ENCODE measurements around the gene ENOX2. TPM values are rescaled to one million over a fixed set of nuclear protein-coding genes. Genes with fewer than 3 reads are reported as not detected.
"Not testable (repeated sequence)": the region's sequence is repeated elsewhere in the genome, so short reads cannot be mapped to it uniquely, and the experiment has no call there.

The ENOX2 gene, protein sequence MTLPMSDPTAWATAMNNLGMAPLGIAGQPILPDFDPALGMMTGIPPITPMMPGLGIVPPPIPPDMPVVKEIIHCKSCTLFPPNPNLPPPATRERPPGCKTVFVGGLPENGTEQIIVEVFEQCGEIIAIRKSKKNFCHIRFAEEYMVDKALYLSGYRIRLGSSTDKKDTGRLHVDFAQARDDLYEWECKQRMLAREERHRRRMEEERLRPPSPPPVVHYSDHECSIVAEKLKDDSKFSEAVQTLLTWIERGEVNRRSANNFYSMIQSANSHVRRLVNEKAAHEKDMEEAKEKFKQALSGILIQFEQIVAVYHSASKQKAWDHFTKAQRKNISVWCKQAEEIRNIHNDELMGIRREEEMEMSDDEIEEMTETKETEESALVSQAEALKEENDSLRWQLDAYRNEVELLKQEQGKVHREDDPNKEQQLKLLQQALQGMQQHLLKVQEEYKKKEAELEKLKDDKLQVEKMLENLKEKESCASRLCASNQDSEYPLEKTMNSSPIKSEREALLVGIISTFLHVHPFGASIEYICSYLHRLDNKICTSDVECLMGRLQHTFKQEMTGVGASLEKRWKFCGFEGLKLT
- polyA plus RNA-seq (2013, experiment 1 of 4): 13.8 TPM
- 15.2 TPM for polyA plus RNA-seq (2013, experiment 2 of 4)
- 6.8 TPM for polyA plus RNA-seq (2013, experiment 3 of 4)
- polyA plus RNA-seq (2013, experiment 4 of 4): 12.2 TPM

GRCh38 chrX:130902783-130903613, at the start of gene ENOX2:
ENOX2 (minus strand) TSS chrX:130903209; CDS start chrX:130703216, 199,993 bp downstream.
- Histone ChIP-seq H3K27ac (ENCODE audit: insufficient read depth, low read depth, low read length, poor library complexity, severe bottlenecking) (peak within 1 kb of the TSS; percentile 59), H3K4me3 (ENCODE audit: insufficient read depth, low read depth, low read length) (peak within 1 kb of the TSS; percentile 59), H3K27me3 (ENCODE audit: control insufficient read depth, insufficient read depth, low read length, poor library complexity, severe bottlenecking) (no peaks in the 10 kb centered on the region), H3K9me3 (ENCODE audit: control insufficient read depth, low read length) (no peaks in the 10 kb centered on the region), H3K36me3 (ENCODE audit: control insufficient read depth, insufficient read depth, low read length) (no peaks in the 10 kb centered on the region), H3K4me1 (ENCODE audit: control insufficient read depth, insufficient read depth, low read length) (no peaks in the 10 kb centered on the region)
- 0 to 1% methylated on average over 39 to 46 of the region's 50 CpGs for WGBS, 2 experiments

- H3K4me3 ChIP-seq (ENCODE audit: insufficient read depth, low read depth, low read length): no peak overlapping the region
- WGBS, 2 experiments: 77 to 100% methylated on average over 1 to 2 of the region's 2 CpGs
- H3K36me3 ChIP-seq (ENCODE audit: control insufficient read depth, insufficient read depth, low read length): no peaks in the 10 kb centered on the region
Observed at GRCh38 chrX:130952266-130953043, 49.4 kb upstream of the ENOX2 start.

DNA sequence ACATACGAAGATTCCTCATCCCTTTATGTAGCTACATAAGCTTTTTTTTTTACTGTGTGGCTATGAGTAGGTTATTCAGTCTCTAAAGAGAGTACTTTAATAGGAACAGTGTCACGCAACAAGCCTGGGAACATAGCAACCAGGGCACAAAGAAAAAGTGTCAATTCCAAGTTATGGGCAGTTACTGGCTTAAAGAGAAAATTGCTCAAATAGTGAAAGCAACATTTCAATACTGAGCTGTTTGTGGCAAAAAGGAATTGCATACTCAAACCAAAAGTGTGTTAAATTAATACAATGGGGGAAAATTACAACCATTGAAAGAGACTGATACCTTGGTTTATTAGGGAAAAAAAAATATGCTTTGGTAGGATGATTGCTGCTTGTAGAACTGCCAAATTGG, 41.2 kb upstream of the ENOX2 start:
- WGBS, 2 experiments: 92 to 93% methylated on average over 1 of the region's 2 CpGs
- no peaks in the 10 kb centered on the region for H3K27me3 ChIP-seq (ENCODE audit: control insufficient read depth, insufficient read depth, low read length, poor library complexity, severe bottlenecking)
- no peak overlapping the region for H3K4me3 ChIP-seq (ENCODE audit: insufficient read depth, low read depth, low read length)

More at GRCh38 chrX:130952266-130953043, 49.4 kb upstream of the ENOX2 start:
- Histone ChIP-seq H3K9me3 (ENCODE audit: control insufficient read depth, low read length) (no peaks in the 10 kb centered on the region), H3K27ac (ENCODE audit: insufficient read depth, low read depth, low read length, poor library complexity, severe bottlenecking) (no peak overlapping the region), H3K4me1 (ENCODE audit: control insufficient read depth, insufficient read depth, low read length) (no peaks in the 10 kb centered on the region), H3K27me3 (ENCODE audit: control insufficient read depth, insufficient read depth, low read length, poor library complexity, severe bottlenecking) (no peaks in the 10 kb centered on the region)

GRCh38 chrX:130937101-130937500, 34.1 kb upstream of the ENOX2 start:
- Histone ChIP-seq H3K27ac (ENCODE audit: insufficient read depth, low read depth, low read length, poor library complexity, severe bottlenecking) (no peak overlapping the region), H3K27me3 (ENCODE audit: control insufficient read depth, insufficient read depth, low read length, poor library complexity, severe bottlenecking) (no peaks in the 10 kb centered on the region), H3K9me3 (ENCODE audit: control insufficient read depth, low read length) (no peaks in the 10 kb centered on the region), H3K4me1 (ENCODE audit: control insufficient read depth, insufficient read depth, low read length) (no peaks in the 10 kb centered on the region), H3K4me3 (ENCODE audit: insufficient read depth, low read depth, low read length) (no peak overlapping the region), H3K36me3 (ENCODE audit: control insufficient read depth, insufficient read depth, low read length) (no peaks in the 10 kb centered on the region)

More for the DNA sequence above, 41.2 kb upstream of the ENOX2 start:
- Histone ChIP-seq H3K9me3 (ENCODE audit: control insufficient read depth, low read length) (no peaks in the 10 kb centered on the region), H3K4me1 (ENCODE audit: control insufficient read depth, insufficient read depth, low read length) (no peaks in the 10 kb centered on the region), H3K36me3 (ENCODE audit: control insufficient read depth, insufficient read depth, low read length) (no peaks in the 10 kb centered on the region), H3K27ac (ENCODE audit: insufficient read depth, low read depth, low read length, poor library complexity, severe bottlenecking) (no peak overlapping the region)

- WGBS, 2 experiments: 75 to 89% methylated on average over 1 of the region's 2 CpGs
- no peak overlapping the region for H3K27ac ChIP-seq (ENCODE audit: insufficient read depth, low read depth, low read length, poor library complexity, severe bottlenecking)
- H3K4me1 ChIP-seq (ENCODE audit: control insufficient read depth, insufficient read depth, low read length): no peaks in the 10 kb centered on the region
- H3K27me3 ChIP-seq (ENCODE audit: control insufficient read depth, insufficient read depth, low read length, poor library complexity, severe bottlenecking): no peaks in the 10 kb centered on the region
- H3K36me3 ChIP-seq (ENCODE audit: control insufficient read depth, insufficient read depth, low read length): no peaks in the 10 kb centered on the region
- no peaks in the 10 kb centered on the region for H3K9me3 ChIP-seq (ENCODE audit: control insufficient read depth, low read length)
- no peak overlapping the region for H3K4me3 ChIP-seq (ENCODE audit: insufficient read depth, low read depth, low read length)
Observed at GRCh38 chrX:130933358-130933757, 30.3 kb upstream of the ENOX2 start.

GRCh38 chrX:130920405-130920804, 17.4 kb upstream of the ENOX2 start:
- not testable (repeated sequence) for H3K27ac ChIP-seq (ENCODE audit: insufficient read depth, low read depth, low read length, poor library complexity, severe bottlenecking)
- WGBS, 2 experiments: 89 to 100% methylated on average over 2 of the region's 2 CpGs

DNA sequence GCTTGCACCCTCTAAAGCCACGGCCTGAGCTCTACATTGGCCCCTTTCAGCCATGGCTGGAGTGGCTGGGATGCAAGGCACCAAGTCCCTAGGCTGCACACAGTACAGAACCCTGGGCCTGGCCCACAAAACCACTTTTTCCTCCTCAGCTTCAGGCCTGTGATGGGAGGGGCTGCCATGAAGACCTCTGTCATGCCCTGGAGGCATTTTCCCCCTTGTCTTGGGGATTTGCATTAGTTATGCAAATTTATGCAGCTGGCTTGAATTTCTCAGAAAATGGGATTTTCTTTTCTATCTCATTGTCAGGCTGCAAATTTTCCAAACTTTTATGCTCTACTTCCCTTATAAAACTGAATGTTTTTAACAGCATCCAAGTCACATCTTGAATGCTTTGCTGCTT, 16.7 kb upstream of the ENOX2 start:
- not testable (repeated sequence) for H3K36me3 ChIP-seq (ENCODE audit: control insufficient read depth, insufficient read depth, low read length); H3K4me1 ChIP-seq (ENCODE audit: control insufficient read depth, insufficient read depth, low read length); H3K9me3 ChIP-seq (ENCODE audit: control insufficient read depth, low read length); H3K27ac ChIP-seq (ENCODE audit: insufficient read depth, low read depth, low read length, poor library complexity, severe bottlenecking); H3K27me3 ChIP-seq (ENCODE audit: control insufficient read depth, insufficient read depth, low read length, poor library complexity, severe bottlenecking); H3K4me3 ChIP-seq (ENCODE audit: insufficient read depth, low read depth, low read length)
- 87 to 92% methylated on average over 1 of the region's 1 CpG for WGBS, 2 experiments

More at GRCh38 chrX:130920405-130920804, 17.4 kb upstream of the ENOX2 start:
- not testable (repeated sequence) for H3K4me1 ChIP-seq (ENCODE audit: control insufficient read depth, insufficient read depth, low read length); H3K36me3 ChIP-seq (ENCODE audit: control insufficient read depth, insufficient read depth, low read length); H3K27me3 ChIP-seq (ENCODE audit: control insufficient read depth, insufficient read depth, low read length, poor library complexity, severe bottlenecking); H3K9me3 ChIP-seq (ENCODE audit: control insufficient read depth, low read length); H3K4me3 ChIP-seq (ENCODE audit: insufficient read depth, low read depth, low read length)

GRCh38 chrX:130918498-130918897, 15.5 kb upstream of the ENOX2 start:
- not testable (repeated sequence) for H3K27me3 ChIP-seq (ENCODE audit: control insufficient read depth, insufficient read depth, low read length, poor library complexity, severe bottlenecking); H3K4me3 ChIP-seq (ENCODE audit: insufficient read depth, low read depth, low read length); H3K4me1 ChIP-seq (ENCODE audit: control insufficient read depth, insufficient read depth, low read length); H3K27ac ChIP-seq (ENCODE audit: insufficient read depth, low read depth, low read length, poor library complexity, severe bottlenecking); H3K36me3 ChIP-seq (ENCODE audit: control insufficient read depth, insufficient read depth, low read length); H3K9me3 ChIP-seq (ENCODE audit: control insufficient read depth, low read length)
- 83 to 89% methylated on average over 2 of the region's 2 CpGs for WGBS, 2 experiments

GRCh38 chrX:130916636-130917422, 13.8 kb upstream of the ENOX2 start:
- WGBS, 2 experiments: 39 to 50% methylated on average over 6 to 7 of the region's 7 CpGs
- no peaks in the 10 kb centered on the region for H3K9me3 ChIP-seq (ENCODE audit: control insufficient read depth, low read length)
- H3K4me1 ChIP-seq (ENCODE audit: control insufficient read depth, insufficient read depth, low read length): no peaks in the 10 kb centered on the region
- H3K4me3 ChIP-seq (ENCODE audit: insufficient read depth, low read depth, low read length): no peak overlapping the region
- no peaks in the 10 kb centered on the region for H3K27me3 ChIP-seq (ENCODE audit: control insufficient read depth, insufficient read depth, low read length, poor library complexity, severe bottlenecking)
- no peak overlapping the region for H3K27ac ChIP-seq (ENCODE audit: insufficient read depth, low read depth, low read length, poor library complexity, severe bottlenecking)
- no peaks in the 10 kb centered on the region for H3K36me3 ChIP-seq (ENCODE audit: control insufficient read depth, insufficient read depth, low read length)

Measured in ectodermal cell (in vitro differentiated cells).